WTC11 (cell line): ENCODE measurements around the gene DGUOK.

ENCODE experiments used
- CTCF ChIP-seq: fragments of 200-600 bp; IDR thresholded peaks from 2 replicates; pipeline ENCODE4 v1.8.0; 2022; ENCODE audit warnings: antibody characterized with exemption
- JUN ChIP-seq: sonication (generic); formaldehyde crosslinking; IDR thresholded peaks from 2 replicates; pipeline ENCODE4 v1.8.0; 2023; ENCODE audit warnings: mild to moderate bottlenecking, missing genetic modification reagents
- MAX ChIP-seq: sonication (generic); formaldehyde crosslinking; IDR thresholded peaks from 2 replicates; pipeline ENCODE4 v1.8.0; 2022; ENCODE audit warnings: mild to moderate bottlenecking, missing genetic modification reagents

DNA sequence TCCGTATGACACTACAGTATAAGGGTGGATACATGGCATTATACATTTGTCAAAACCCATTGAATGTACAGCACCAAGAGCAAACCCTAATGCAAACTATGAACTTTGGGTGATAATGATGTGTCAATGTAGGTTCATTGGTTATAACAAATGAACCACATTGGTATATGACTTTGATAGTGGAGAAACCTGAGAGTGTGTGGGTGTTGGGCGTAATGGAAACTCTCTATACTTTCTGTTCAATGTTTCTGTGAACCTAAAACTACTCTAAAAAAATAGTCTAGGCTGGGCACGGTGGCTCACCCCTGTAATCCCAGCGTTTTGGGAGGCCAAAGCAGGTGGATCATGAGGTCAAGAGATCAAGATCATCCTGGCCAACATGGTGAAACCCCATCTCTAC is 40.3 kb upstream of the DGUOK start:
- no peak for TF ChIP-seq MAX (CRISPR knock-in tag)
- TF ChIP-seq CTCF = no peak
- no peak for TF ChIP-seq JUN (CRISPR knock-in tag)
